Trophoblast cell (in vitro differentiated cells and primary cell): ENCODE results near the gene FKBP1C.

Source experiments
- DNase-seq, 2 donors: peaks; one replicate each; pipeline ENCODE4 v3.0.0-alpha.2; 2016
- H2AFZ ChIP-seq: 2 replicates; pipeline ENCODE4 v1.6.1; 2013; ENCODE audit warnings: low read length, moderate library complexity, mild to moderate bottlenecking; ENCODE audit not compliant: insufficient read depth, poor library complexity
- H2AK5ac ChIP-seq: 2 replicates; pipeline ENCODE4 v1.6.1; 2013; ENCODE audit warnings: mild to moderate bottlenecking, low read length
- H2BK120ac ChIP-seq: 2 replicates; pipeline ENCODE4 v1.6.1; 2013; ENCODE audit warnings: low read length, mild to moderate bottlenecking, moderate library complexity; ENCODE audit not compliant: insufficient read depth, poor library complexity
- H2BK12ac ChIP-seq: 2 replicates; pipeline ENCODE4 v1.6.1; 2013; ENCODE audit warnings: mild to moderate bottlenecking, low read length, moderate library complexity
- H2BK5ac ChIP-seq: 2 replicates; pipeline ENCODE4 v1.6.1; 2013; ENCODE audit warnings: low read length, low read depth, moderate library complexity, mild to moderate bottlenecking; ENCODE audit not compliant: poor library complexity
- H3K14ac ChIP-seq: 2 replicates; pipeline ENCODE4 v1.6.1; 2013; ENCODE audit warnings: mild to moderate bottlenecking, low read length
- H3K18ac ChIP-seq: 2 replicates; pipeline ENCODE4 v1.6.1; 2013; ENCODE audit warnings: mild to moderate bottlenecking, low read length
- H3K23ac ChIP-seq: 2 replicates; pipeline ENCODE4 v1.6.1; 2013; ENCODE audit warnings: low read length
- H3K27ac ChIP-seq: 2 replicates; pipeline ENCODE4 v1.5.1; 2013; ENCODE audit warnings: low read depth, mild to moderate bottlenecking, inconsistent platforms, low read length, moderate library complexity
- H3K27me3 ChIP-seq: 2 replicates; pipeline ENCODE4 v1.6.1; 2013; ENCODE audit warnings: inconsistent platforms, mild to moderate bottlenecking, low read length, moderate library complexity; ENCODE audit not compliant: insufficient read depth
- H3K36me3 ChIP-seq, 2 experiments: 1 replicate in 1 of 2; 2 replicates in 1 of 2; pipeline ENCODE4 v1.6.1; 2013; ENCODE audit warnings: low read length in 2 of 2, mild to moderate bottlenecking in 2 of 2, moderate library complexity in 1 of 2; ENCODE audit not compliant: insufficient read depth in 2 of 2, control insufficient read depth in 1 of 2
- H3K4ac ChIP-seq: 2 replicates; pipeline ENCODE4 v1.6.1; 2013; ENCODE audit warnings: low read depth, mild to moderate bottlenecking, low read length, moderate library complexity
- H3K4me1 ChIP-seq, 2 experiments: 1 replicate in 1 of 2; 2 replicates in 1 of 2; pipeline ENCODE4 v1.6.1; 2013; ENCODE audit warnings: low read length in 2 of 2, mild to moderate bottlenecking in 2 of 2, moderate library complexity in 1 of 2; ENCODE audit not compliant: insufficient read depth in 2 of 2, control insufficient read depth in 1 of 2
- H3K4me2 ChIP-seq: 2 replicates; pipeline ENCODE4 v1.6.1; 2013; ENCODE audit warnings: inconsistent platforms, mild to moderate bottlenecking, low read length, moderate library complexity
- H3K4me3 ChIP-seq: 2 replicates; pipeline ENCODE4 v1.5.1; 2013; ENCODE audit warnings: mild to moderate bottlenecking, low read depth, low read length, inconsistent platforms
- H3K79me1 ChIP-seq: one replicate; pipeline ENCODE4 v1.6.1; 2013; ENCODE audit warnings: low read length
- H3K79me2 ChIP-seq: 2 replicates; pipeline ENCODE4 v1.6.1; 2013; ENCODE audit warnings: low read length, mild to moderate bottlenecking; ENCODE audit not compliant: control insufficient read depth, insufficient read depth, poor library complexity
- H3K9ac ChIP-seq: 2 replicates; pipeline ENCODE4 v1.6.1; 2013; ENCODE audit warnings: mild to moderate bottlenecking, low read length
- H3K9me3 ChIP-seq: 2 replicates; pipeline ENCODE4 v1.6.1; 2013; ENCODE audit warnings: low read depth, mild to moderate bottlenecking, control low read depth, inconsistent platforms, low read length; ENCODE audit not compliant: insufficient read depth
- H4K12ac ChIP-seq: 2 replicates; pipeline ENCODE4 v1.6.1; 2013; ENCODE audit warnings: low read depth, mild to moderate bottlenecking, low read length, moderate library complexity
- H4K8ac ChIP-seq: 2 replicates; pipeline ENCODE4 v1.6.1; 2013; ENCODE audit warnings: low read depth, mild to moderate bottlenecking, low read length, moderate library complexity
- H4K91ac ChIP-seq: one replicate; pipeline ENCODE4 v1.6.1; 2013; ENCODE audit warnings: low read depth, mild to moderate bottlenecking, low read length, moderate library complexity
- WGBS: extraction: QIAGEN DNeasy Blood & Tissue Kit; methylation state at CpG from one replicate; pipeline ENCODE4 v1.1.7; 2013; ENCODE audit warnings: missing lambda C conversion rate; ENCODE audit not compliant: insufficient read length, insufficient coverage; ENCODE audit errors: extremely low coverage; 5-methylcytosine and 5-hydroxymethylcytosine counted together

FKBP1C gene

GRCh38 chr6:63245420-63245819 lies 34.2 kb downstream of the FKBP1C start:
- no peaks in the 10 kb centered on the region for H3K79me1 ChIP-seq
- no peak for DNase-seq
- no peaks in the 10 kb centered on the region for H3K27me3 ChIP-seq
- no peak overlapping the region for H3K23ac ChIP-seq
- H3K18ac ChIP-seq: no peak overlapping the region
- H3K4me3 ChIP-seq: no peak overlapping the region
- H3K14ac ChIP-seq: no peak overlapping the region
- H3K9ac ChIP-seq: no peak overlapping the region
- H3K79me2 ChIP-seq: no peaks in the 10 kb centered on the region
- H4K8ac ChIP-seq: no peak overlapping the region
- H2AFZ ChIP-seq: no peak overlapping the region
- no peaks in the 10 kb centered on the region for H3K9me3 ChIP-seq
- H3K4ac ChIP-seq: no peak overlapping the region
- no peaks in the 10 kb centered on the region for H3K4me1 ChIP-seq
- no peaks in the 10 kb centered on the region for H3K36me3 ChIP-seq
- no CpG with 5 or more reads among the region's 2 CpGs for WGBS
- no peak overlapping the region for H2BK12ac ChIP-seq
- no peak overlapping the region for H3K4me2 ChIP-seq
- H3K27ac ChIP-seq: no peak overlapping the region
- H4K12ac ChIP-seq: no peak overlapping the region
- no peak overlapping the region for H2BK5ac ChIP-seq
- no peak overlapping the region for H2AK5ac ChIP-seq
- H2BK120ac ChIP-seq: no peak overlapping the region
- no peak overlapping the region for H4K91ac ChIP-seq

- no peak overlapping the region for H4K91ac ChIP-seq
- no peak for DNase-seq
- WGBS: no CpG with 5 or more reads among the region's 1 CpG
Observed at GRCh38 chr6:63245909-63246308, 34.6 kb downstream of the FKBP1C start.

GRCh38 chr6:63246581-63246980 lies 35.3 kb downstream of the FKBP1C start:
- H3K23ac ChIP-seq: no peak overlapping the region
- DNase-seq: no peak
- no peak overlapping the region for H2AK5ac ChIP-seq
- H3K14ac ChIP-seq: no peak overlapping the region
- no peak overlapping the region for H3K9ac ChIP-seq
- no peaks in the 10 kb centered on the region for H3K79me2 ChIP-seq
- H3K9me3 ChIP-seq: no peaks in the 10 kb centered on the region
- no peaks in the 10 kb centered on the region for H3K79me1 ChIP-seq
- H3K27ac ChIP-seq: no peak overlapping the region
- H3K36me3 ChIP-seq: no peaks in the 10 kb centered on the region
- no peak overlapping the region for H3K4ac ChIP-seq
- no peak overlapping the region for H3K4me2 ChIP-seq
- no peak overlapping the region for H4K8ac ChIP-seq
- no peak overlapping the region for H4K12ac ChIP-seq
- H3K18ac ChIP-seq: no peak overlapping the region
- no peaks in the 10 kb centered on the region for H3K4me1 ChIP-seq
- no peak overlapping the region for H4K91ac ChIP-seq
- no peak overlapping the region for H2BK5ac ChIP-seq
- no peaks in the 10 kb centered on the region for H3K27me3 ChIP-seq
- H2BK120ac ChIP-seq: no peak overlapping the region
- no peak overlapping the region for H2AFZ ChIP-seq
- H3K4me3 ChIP-seq: no peak overlapping the region
- H2BK12ac ChIP-seq: no peak overlapping the region

More at GRCh38 chr6:63245909-63246308, 34.6 kb downstream of the FKBP1C start:
- H3K23ac ChIP-seq: no peak overlapping the region
- no peak overlapping the region for H4K12ac ChIP-seq
- H3K14ac ChIP-seq: no peak overlapping the region
- no peaks in the 10 kb centered on the region for H3K79me1 ChIP-seq
- H3K4me3 ChIP-seq: no peak overlapping the region
- no peak overlapping the region for H2AK5ac ChIP-seq
- H2AFZ ChIP-seq: no peak overlapping the region
- no peak overlapping the region for H2BK12ac ChIP-seq
- H3K4me1 ChIP-seq: no peaks in the 10 kb centered on the region
- H3K27ac ChIP-seq: no peak overlapping the region
- H2BK5ac ChIP-seq: no peak overlapping the region
- no peaks in the 10 kb centered on the region for H3K36me3 ChIP-seq
- no peak overlapping the region for H3K18ac ChIP-seq
- H3K27me3 ChIP-seq: no peaks in the 10 kb centered on the region
- no peaks in the 10 kb centered on the region for H3K79me2 ChIP-seq
- no peak overlapping the region for H3K4me2 ChIP-seq
- H2BK120ac ChIP-seq: no peak overlapping the region
- no peak overlapping the region for H3K4ac ChIP-seq
- no peak overlapping the region for H4K8ac ChIP-seq
- no peak overlapping the region for H3K9ac ChIP-seq
- H3K9me3 ChIP-seq: no peaks in the 10 kb centered on the region

- Histone ChIP-seq H3K18ac (no peak overlapping the region), H3K4me1 (no peaks in the 10 kb centered on the region), H3K36me3 (no peaks in the 10 kb centered on the region), H4K12ac (no peak overlapping the region), H2AK5ac (no peak overlapping the region), H3K27me3 (no peaks in the 10 kb centered on the region), H3K9me3 (no peaks in the 10 kb centered on the region), H3K4me3 (no peak overlapping the region), H3K27ac (no peak overlapping the region), H2BK12ac (no peak overlapping the region), H3K4me2 (no peak overlapping the region), H2AFZ (no peak overlapping the region), H2BK5ac (no peak overlapping the region), H2BK120ac (no peak overlapping the region), H3K4ac (no peak overlapping the region), H3K79me2 (no peaks in the 10 kb centered on the region), H3K9ac (no peak overlapping the region), H3K79me1 (no peaks in the 10 kb centered on the region), H4K91ac (no peak overlapping the region), H3K14ac (no peak overlapping the region), H3K23ac (no peak overlapping the region), H4K8ac (no peak overlapping the region)
- no peak for DNase-seq
- no CpG with 5 or more reads among the region's 3 CpGs for WGBS
Observed at GRCh38 chr6:63249875-63250482, 38.7 kb downstream of the FKBP1C start.
